Caki2 (cell line): Measurements from ENCODE around the gene MTERF4. TPM values are rescaled to one million over a fixed set of nuclear protein-coding genes. Genes with fewer than 3 reads are reported as not detected.

Source experiments
- DNase-seq: peaks from one replicate; pipeline ENCODE4 v3.0.0-alpha.2; 2015; ENCODE audit warnings: low read depth
- in situ Hi-C: cut with HindIII; loops from 2 replicates; pipeline ENCODE4 v1.10.0; 2016; ENCODE audit warnings: low sequenced_read_pairs, low pct_unique_long_range_greater_than_20kb, mixed read lengths
- total RNA-seq: library from RNA; depleted of rRNA; stranded (reverse); fragments of >200 nt; shearing (Covaris generic); gene quantifications from 2 replicates; pipeline ENCODE4 v1.2.3, GENCODE V29; 2014; ENCODE audit warnings: low replicate concordance; rRNA removed

MTERF4 gene, protein sequence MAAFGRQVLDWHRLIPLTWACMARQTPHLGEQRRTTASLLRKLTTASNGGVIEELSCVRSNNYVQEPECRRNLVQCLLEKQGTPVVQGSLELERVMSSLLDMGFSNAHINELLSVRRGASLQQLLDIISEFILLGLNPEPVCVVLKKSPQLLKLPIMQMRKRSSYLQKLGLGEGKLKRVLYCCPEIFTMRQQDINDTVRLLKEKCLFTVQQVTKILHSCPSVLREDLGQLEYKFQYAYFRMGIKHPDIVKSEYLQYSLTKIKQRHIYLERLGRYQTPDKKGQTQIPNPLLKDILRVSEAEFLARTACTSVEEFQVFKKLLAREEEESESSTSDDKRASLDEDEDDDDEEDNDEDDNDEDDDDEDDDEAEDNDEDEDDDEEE
- 2.4 and 10.7 TPM in 2 replicates for total RNA-seq

DNA sequence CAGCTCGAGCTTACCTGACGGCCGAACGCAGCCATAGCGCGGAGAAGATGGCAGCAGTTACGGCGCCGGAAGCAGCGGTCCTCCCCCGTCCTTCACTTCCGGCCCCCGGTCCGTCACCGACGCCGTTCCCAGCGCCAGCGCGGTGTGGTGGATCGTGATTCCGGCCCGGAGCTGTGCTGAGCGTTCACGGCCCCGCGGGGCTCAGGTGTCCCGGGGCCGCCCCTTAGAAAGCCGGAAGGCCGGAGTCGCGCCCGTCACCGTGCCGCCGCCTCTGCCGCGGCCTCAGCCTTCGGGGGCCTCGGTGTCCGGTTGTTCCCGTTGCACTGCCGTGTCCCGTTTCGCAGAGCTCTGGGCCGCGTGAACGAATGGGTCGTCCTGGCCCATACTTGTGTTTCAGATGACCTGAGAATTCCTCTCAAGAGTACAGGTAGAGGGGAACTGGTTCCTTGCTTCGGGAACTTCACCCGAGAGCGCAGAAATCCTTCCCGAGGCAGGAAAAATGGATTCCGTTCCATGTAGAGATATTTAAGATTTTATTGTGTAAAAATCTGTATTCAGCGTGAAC, at the start of gene MTERF4:
MTERF4 (minus strand) TSS at position 49 of the 565 bp plus-strand sequence; CDS start at position 35, 14 bp downstream.
- in situ Hi-C loops = no loop called here
- peak; percentile 67 for DNase-seq

DNA sequence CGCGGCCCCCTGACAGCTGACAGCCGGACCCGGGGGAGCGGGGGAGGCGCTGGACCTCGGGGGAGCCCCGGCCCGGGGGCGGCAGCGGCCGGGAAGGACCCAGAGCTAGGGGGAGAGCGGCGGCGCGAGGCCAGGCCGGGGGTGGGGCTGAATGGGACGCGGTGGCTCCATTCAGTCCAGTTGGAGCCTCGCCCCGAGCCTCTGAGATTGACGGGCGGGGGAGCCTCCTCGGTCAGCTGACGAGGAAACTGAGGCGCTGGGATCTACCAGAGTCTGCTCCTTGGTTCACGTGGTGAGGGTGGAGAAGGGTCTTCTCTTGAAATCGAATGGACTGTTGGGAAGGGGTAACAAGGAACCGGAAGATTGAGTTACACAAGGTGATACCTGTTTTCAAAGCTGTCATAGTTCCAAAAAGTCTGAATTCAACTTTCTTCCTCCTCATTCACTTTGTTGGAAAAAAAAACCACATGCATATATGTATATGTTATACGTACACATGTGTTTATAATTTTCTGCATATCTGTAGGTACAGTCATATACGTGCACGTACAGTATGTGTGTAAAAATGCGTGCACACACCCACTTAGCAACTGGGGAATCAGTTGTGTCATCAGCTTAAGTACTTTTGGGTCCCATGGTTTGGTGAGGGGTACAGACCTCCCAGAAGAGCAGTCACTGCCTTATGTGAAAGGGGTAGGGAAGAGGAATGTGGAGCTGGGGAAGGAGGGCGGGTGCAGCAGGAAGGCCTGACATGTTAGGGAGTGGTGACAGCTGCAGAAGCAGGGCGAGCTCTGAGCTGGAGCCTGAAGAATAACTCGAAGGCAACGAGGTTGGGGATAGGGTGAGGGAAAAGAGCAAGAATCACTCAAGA, 48.8 kb upstream of the MTERF4 start:
- DNase-seq = no peak
- in situ Hi-C loops = no loop called here

DNA sequence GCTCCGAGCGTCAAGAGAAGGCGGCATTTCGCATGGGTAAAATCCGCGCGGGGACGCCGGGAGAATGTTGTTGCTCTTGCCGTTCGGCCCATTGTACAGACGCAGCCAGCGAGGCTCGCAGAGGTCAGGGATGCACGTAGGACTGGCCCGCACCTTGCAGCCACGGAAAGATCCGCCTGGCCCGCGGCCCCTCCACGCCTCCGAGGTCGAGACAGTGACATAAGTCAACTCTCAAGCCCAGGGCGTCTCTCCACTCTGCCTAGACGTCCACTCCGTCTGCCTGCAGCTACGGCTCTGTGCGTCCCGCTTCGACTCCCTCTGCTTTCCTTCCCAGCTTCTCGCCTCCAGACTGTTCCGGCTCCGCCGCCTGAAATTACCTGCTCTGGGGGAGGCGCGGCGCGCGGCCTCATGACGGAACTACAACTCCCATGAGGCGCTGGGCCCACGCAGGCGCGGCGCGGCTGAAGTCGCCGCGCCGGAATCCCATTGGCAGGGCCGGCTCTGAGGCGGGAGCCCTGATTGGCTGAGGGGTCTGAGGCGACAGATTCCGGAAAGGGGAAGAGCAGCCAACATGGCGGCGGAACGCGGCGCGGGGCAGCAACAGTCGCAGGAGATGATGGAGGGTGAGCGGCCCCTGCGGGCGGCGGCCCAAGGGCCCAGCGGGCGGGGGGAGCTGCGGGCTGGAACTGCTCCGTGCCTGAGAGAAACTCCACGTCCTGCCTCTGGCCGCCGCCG, 48.0 kb upstream of the MTERF4 start, which contains the start of gene PPP1R7:
PPP1R7 (plus strand) TSS at position 543 of the 735 bp plus-strand sequence; CDS start at position 572, 29 bp downstream.
- peak; percentile 86 for DNase-seq
- in situ Hi-C loops = no loop called here

DNA sequence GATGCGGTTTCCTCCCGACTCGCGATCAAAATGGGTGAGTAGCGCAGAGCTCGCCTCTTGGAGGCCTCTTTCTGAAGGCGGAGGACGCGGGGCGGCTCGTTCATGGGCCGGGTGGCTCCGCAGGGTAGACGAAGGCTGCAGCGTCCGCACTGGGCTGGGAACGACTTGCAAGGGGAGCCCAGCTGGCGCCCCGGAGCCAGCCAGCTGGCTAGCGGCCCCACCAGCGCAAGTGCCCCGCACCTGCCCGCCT, 47.5 kb upstream of the MTERF4 start:
- in situ Hi-C loops = no loop called here
- DNase-seq = no peak

DNA sequence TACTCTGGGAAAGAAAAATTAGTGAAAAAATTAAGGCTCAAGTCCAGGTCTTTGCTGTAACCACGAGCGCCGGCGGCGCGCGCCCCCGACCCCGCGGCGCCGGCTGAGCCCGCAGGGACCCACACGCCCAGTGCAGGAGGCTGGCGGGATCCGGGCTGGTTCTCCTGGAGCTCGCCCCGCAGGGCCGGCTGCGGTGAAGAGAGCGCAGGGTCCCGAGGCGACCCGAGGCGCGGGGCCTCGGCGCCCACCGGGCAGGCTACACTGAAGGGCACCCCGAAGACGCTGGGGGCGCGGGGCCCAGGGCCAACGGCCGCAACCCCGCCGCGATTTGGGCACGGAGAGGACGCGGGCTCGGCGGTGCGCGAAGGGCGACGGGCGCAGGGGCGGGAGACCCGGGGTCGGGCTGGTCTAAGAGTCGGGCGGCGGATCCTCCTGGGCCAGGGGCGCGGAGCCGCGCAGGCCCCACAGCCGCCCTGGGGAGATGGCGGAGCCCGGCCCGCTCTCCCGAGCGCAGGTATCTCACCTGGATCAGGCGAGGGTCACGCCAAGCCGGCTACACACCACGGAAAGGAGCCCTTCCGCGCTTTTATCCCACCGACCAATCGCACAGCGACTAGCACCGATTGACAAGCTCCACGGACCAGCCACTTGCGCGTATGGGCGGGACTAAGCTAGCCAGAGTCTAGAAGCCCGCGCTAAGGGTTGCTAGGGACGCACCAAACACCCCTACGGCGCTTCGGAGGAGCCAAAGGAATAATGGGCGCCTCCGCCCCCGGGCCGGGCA, 47.0 kb upstream of the MTERF4 start, which contains the start of gene PASK:
PASK (minus strand) TSS at position 582 of the 784 bp plus-strand sequence. CDS start 6,440 bp downstream, outside the sequence.
- in situ Hi-C loops = no loop called here

DNA sequence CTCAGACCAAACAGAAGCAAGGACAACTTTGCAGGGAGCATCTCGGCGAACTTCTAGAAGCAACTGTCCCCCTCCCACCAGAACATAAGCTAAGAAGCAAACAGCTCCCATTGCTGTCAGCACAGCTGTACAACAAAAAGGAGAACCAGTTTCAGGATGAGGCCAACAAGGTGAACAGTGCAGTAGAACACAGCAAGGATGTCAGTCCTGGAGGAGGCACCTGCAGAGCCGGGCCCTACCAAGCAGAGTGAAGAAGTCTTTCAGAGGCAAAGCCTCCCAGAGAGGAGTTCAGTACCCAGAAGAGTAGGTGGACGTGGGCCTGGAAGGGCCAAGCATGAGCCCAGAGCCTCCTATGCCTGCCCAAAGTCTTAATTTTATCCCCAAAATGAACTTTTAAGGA, 46.2 kb upstream of the MTERF4 start:
- in situ Hi-C loops = no loop called here

More for the DNA sequence above, 47.0 kb upstream of the MTERF4 start, which contains the start of gene PASK:
- DNase-seq = peak; percentile 77

DNA sequence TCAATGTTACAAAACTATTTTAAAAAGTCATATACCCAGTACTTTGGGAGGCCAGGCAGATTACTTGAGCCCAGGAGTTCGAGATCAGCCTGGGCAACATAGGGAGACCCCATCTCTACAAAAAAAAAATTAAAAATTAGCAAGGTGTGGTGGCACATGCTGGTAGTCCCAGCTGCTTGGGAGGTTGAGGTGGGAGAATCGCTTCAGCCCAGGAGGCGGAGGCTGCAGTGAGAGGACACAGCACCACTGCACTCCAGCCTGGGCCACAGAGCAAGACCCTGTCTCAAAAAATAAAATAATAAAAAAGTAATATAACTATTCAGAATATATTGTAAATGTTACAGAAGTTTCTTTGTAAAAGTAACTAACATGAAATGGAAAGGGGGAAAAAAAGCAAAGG, 45.2 kb upstream of the MTERF4 start:
- DNase-seq = no peak
- in situ Hi-C loops = no loop called here

More for the DNA sequence above, 46.2 kb upstream of the MTERF4 start:
- DNase-seq = no peak

DNA sequence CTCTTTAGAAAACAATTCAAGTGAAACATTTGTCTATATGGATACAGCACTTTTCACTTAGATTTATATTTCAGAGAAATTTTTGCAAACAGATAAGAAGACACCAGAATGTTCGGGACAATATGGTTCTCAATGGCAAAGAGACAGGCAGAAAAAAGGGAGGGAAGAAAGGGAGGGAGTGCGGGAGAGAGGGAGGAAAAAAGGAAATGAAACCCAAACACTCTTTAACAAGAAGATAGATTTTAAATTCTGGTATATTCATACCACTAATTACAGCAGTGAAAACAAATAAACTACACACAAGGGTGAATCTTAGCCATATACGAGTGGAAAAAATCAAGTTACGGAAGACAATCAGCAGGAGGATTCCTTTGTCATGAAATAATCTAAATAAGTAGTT, 44.2 kb upstream of the MTERF4 start:
- no peak for DNase-seq
- in situ Hi-C loops = no loop called here

DNA sequence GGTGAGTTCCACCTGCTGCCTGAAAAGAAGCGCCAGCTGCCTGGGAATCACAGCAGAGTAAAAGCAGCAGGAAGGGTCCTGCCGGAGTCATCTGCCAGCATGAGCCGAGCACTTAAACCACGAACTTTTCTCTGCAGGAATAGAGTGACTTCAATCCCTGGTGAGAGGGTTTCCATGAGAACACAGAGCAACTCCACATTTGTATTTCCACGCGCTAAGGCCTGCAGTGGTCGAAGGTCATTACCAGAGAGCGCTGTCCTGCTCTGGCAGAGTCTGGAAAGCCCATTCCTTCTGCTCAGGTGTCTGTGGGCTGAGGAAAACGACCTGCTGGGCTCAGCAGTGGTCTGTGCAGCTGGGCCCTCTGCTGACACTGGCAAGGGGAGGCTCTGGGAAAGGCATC, 40.5 kb upstream of the MTERF4 start:
- no peak for DNase-seq
- in situ Hi-C loops = no loop called here

DNA sequence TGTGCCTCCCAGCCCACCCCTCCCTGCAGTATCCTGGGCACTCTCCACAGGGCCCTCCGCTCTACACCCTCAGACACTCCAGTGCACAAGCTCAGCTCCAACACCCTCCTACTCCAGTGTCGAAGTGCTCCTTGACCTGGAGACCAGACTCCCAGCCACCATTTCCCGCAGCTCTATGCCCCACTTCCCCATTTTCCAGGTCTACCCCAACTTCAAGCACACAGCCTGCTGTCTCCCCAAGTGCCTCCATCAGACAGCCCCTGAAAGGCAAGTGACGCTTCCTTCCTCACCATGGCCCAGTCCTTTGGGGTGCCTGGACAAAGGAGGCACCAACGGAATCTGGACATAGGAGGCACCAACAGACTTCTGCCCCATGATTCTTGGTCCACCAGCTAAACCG, 40.0 kb upstream of the MTERF4 start:
- in situ Hi-C loops = no loop called here
- no peak for DNase-seq

DNA sequence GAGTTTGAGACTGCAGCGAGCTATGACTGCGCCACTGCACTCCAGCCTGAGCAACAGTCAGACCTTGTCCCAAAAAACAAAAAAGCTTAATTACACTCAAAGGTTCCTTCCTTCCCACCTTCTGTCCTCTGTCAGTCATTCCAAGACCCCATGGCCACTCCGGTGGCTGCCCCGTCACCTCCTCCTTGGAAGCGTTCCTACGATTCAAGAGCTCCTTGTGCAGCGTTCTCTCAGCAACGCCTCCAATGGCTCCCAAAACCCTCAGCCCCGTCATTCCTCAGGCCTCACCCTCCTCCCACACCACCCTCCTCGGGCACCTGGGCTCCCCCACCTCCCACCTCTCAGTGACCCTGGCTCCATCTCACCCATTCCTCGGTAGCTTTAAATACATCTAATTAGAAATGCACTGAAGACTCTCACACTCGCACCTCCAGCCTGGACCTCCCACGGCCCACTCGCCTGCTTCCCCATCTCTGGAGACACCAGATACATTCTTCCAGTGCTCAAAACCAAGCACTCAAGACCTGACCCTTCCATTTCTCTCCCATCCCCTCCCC, 39.2 kb upstream of the MTERF4 start:
- DNase-seq = no peak
- in situ Hi-C loops = no loop called here

DNA sequence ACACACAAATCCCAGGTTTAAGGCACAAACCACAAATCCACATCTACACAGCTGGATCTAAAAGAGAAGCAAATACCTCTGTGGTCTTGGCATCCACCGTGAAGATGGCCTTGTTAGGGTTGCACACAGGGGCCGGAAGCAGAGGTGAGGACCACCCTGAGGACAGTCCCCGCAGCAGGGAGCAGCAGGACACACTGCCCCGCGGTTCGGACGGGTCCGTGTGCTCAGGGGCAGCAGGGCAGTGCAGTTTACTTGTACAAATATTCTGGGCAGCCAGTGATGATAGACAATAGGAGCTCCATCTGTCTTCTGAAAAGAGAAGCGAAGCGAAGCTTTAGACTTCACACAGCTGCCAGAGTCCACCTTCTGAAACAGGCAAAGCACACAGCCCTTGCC, 38.4 kb upstream of the MTERF4 start:
- in situ Hi-C loops = no loop called here
- DNase-seq = no peak

DNA sequence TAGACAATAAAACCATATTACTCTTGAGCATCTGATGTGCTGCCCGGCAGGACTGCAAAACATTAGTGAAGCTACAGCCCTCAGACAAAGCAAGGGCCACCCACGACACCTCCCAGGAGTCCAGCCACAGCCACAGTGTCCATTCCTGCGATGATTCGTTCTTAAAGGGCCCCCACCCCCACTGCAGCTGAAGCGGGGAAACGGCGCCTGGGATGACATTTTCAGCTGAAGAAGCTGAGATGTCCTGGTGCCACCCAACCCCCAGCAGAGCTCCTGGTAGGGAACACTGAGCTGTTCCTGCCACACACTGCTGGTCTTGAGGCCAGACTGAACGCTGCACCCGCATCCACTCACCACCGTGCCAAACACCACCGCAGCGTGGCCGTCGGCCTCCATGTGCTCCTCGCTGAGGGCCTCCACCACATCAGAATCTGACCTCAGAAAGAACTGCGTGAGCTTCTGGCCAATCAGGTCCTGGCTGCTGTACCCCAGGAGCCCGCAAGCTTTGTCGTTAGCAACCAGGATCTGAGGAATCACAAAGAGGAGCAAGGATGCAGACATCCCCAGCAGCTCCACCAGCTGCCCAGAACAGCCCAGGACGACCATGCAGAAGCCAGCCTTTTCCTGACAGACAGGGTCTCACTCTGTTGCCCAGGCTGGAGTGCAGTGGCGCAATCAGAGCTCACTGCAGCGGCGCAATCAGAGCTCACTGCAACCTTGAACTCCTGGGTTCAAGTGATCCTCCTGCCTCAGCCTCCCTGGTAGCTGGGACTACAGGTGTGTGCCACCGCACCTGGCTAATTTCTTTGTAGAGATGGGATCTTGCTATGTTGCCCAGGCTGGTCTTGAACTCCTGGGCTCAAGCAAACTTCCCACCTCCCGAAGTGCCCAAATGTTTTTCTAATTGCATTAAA, 37.7 kb upstream of the MTERF4 start:
- DNase-seq = no peak
- in situ Hi-C loops = no loop called here

DNA sequence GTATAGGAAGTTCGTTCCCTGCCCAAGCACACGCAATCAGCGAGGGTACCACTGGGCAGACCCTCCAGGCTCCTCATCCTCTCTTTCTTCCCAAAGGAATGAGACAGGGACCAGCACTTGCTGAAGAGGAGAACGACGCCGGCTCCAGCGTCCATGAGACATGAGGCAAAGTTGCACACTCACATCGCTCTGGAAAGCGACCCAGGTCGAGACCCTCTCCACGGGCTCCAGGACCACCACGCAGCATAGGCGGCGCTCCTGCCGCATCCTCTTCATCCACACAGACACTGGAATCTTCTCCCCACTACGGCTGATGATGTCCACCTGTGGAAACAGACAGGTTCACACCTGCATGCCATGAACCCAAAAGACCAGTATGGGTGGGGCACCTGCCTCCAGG, 36.4 kb upstream of the MTERF4 start:
- DNase-seq = no peak
- in situ Hi-C loops = no loop called here

DNA sequence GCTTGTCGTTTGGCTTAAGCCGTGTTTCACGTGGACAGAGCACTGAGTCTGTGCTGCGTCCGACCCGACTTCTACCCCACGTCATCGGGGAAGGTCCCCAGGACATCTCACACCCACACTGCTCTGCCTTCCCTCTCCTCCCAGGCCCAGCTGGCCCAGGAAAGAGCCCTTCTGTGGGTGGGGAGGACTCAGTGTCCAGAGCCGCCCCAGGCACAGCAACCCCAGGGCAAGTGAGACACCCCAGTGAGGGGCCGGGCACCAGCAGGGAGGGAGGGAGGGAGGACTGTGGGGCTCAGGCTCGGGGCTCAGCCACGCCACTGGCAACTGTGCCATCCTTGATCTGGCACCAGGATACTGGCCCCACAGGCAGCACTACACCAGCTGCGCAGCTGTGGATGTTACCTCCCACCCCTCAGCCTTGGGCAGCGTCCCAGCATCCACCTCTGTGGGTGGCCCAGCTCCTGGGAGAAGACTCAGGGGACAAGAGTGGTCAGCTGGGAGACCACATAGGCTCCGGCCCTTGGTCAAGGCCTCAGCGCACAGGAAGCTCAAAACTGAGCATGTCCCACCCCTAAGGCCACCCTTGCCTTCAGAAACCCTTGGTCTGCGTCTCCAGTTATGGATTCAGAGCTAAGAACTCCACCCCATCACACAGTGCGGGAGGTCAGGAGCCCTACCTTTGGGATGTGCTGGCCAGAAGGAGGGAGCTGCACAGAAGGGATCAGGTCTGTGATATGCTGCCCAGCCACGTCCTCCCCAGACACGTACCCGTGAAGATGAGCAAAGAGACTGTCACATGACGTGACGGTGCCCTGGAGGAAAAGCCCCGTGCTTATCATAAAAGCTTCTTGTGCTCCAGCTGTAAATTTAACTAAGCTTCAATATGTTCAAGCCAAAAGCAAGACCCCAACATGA, 35.4 kb upstream of the MTERF4 start:
- no peak for DNase-seq

More for the DNA sequence above, 35.4 kb upstream of the MTERF4 start:
- in situ Hi-C loops = no loop called here
